ENCODE measurements around the gene CBFA2T2.

The CBFA2T2 gene

DNA sequence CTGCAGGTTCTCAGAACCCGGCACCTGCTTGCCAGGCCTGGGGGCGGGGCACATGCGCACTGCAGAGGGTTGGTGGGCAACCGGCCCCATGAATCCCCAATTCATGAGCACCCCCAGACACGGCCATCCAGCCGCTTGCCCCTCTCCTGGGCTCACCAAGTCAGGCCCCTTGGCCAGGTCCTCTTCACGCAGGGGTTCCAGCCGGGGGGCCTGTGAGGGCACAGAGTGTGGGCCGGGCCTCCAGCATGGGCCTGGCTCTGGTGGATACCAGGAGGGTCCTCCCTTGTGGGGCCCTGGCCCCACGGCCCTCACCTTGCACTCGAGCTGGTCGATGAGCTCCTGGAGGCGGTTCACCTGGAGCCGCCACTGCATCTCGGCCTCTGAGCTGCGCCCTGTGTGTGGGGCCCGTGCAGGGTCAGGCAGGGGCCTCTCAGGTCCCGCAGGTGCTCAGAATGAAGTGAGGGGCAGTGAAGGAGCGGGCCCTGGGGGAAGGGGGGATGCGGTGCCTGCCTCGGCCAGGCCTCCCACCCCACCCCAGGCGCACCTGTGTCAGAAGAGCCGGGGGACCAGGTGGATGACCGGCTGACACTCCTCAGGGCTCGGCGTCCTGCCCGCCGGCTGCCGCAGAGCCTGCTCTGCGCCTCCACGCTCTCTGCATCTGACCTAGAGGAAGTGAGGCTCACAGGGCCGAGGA is 169.6 kb downstream of the CBFA2T2 start:
- FAIRE-seq (no peak), DNase-seq (ENCODE audit: insufficient read length, low spot score) (no peak)

DNA sequence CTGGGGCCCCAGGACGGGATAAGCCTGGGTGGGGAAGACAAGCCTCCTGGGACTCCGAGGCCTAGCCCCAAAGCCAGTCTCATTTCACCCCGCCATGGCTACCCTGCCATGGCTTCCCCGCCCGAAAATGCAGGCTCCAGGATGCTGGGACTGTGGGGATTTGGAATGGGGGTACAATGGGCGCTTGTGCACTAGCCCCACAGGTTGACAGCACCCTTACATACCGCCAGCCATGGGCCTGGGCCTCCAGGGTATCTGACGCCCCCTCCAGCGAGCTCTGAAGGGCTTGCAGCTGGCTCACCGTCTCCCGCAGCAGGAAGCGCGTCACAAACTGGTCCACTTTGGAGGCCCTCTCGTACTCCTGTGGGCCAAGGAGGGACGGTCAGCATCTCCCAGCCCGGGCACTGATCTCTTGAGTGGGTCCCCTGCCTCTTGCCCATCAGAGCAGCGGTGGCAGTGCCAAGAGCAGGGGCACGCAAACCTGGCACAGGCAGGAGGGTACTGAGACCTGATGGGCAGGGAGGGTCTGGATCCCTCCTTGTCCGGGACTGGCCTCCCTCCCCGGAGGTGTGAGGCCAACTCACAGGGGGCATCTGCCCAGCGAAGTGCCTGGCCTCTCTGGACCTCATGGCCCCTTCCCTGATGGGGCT is 170.3 kb downstream of the CBFA2T2 start:
- no peak for DNase-seq (ENCODE audit: insufficient read length, low spot score)
- FAIRE-seq, result no peak

DNA sequence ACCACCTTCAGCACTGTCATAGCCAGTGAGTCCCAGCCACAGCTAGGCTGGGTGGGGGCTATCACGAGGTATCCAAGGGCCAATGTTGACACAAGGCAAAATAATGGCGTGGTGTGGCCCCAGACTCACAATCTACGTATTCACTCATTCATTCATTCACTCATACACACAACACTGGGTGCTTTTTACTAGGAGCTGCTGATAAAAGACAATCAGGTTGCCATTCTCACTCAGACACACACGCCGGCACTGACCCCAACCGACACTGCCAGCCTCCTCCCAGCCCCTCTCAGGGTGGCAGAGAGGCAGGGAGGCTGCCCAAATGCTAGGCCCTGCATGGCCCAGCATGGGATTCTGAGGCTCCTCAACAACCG is 170.8 kb downstream of the CBFA2T2 start:
- FAIRE-seq, result no peak
- DNase-seq (ENCODE audit: insufficient read length, low spot score), result no peak

DNA sequence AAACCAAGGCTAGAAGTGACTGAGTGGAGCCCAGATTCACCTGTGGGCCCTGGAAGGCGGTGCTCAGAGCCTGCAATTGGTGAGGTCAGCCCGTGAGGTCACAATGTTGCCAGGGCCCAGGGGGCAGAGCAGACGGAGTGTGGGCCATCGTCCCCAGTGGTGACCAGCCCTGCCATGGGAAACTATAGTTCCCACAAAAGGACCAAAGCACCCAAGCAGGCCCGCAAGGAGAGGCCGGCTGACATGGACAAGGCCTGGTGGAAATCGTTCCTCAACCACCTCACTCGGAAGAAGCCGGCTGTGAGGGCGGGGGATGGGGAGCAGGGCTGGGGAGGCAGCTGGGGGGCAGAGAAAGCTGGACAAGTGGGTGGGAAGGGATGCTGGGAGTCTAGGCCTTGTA is 172.3 kb downstream of the CBFA2T2 start, which contains the start of gene C20orf144:
C20orf144 (plus strand) TSS at position 156 of the 400 bp plus-strand sequence; CDS start at position 175, 19 bp downstream.
- DNase-seq (ENCODE audit: insufficient read length, low spot score) (no peak), FAIRE-seq (no peak)

DNA sequence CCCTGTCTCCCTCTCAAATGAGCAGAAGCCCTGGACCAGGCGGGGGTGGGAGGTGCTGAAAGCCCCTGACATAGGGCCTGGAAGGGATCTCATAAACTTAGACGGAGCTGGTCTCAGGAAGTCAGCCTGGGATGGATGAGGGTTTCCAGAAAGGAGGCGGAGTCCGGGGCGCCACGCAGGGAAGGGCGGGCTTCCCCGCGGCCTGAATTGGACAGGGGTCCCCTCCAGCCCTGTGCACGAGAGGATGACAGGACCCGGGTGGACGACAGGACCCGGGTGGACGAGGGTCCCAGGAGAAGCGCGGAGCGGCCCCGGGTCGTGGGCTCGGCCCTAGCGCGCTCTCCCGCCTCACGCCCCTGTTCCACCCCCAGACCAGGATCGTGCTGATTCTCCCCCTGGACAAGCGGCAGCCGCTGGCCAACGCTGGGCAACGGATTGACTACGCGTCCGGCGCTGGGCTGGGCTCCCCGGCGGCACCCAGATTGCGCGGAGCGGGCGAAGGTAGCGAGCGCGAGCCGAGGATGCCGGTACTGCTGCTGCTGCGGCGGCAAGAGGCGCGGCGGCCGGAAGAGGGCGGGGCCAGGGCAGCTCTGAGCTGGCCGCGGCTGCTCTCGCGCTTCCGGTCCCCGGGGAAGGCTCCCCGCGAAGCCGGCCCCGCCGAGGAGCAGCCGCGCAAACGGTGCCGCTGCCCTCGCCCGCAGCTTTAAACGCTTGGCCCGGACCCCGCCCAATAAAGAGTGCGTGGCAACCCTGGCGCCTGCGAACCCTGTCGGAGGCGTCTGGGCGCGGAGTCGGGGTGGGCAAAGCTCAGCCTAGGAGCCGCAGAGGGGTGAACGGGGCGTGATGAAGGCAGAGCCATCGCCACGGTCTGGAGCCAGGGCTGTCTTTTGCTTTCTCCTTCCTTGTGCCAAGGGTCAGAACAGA is 173.5 kb downstream of the CBFA2T2 start:
- peak; percentile 92 for FAIRE-seq

DNA sequence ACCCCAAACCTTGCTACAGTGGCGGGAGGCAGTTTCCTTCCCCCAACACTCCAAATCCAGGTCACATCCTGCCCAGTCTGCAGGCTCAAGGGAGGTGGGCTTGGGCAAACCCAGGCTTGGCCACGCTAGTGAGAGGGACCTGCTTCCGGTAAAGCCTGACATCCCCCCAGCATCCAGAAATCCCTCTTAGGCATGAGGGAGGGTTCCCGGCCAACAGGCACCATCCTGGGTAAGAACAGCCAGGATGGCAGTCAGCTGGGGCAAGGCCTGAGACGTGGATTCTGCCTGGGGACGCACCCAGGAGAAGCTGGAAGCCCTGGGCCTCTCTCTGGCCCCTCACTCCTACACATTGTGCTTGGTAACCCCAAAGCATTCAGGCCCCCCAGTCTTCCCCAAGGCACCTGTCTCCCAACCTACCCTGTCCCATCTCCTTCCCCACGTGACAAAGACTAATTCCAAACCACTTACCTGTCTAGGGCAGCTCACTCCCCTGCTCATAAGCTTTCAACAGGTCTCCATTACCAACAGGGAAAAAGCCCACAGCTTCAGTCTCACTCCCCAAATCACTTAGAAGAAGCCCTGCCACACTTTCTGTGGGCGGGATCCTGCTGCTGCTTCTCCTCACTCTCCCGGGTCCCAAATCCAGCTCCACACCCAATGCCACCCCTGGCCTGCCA is 174.3 kb downstream of the CBFA2T2 start:
- no peak for FAIRE-seq
- DNase-seq (ENCODE audit: insufficient read length, low spot score), result no peak

More for the DNA sequence above, 173.5 kb downstream of the CBFA2T2 start:
- peak; percentile 86 for DNase-seq (ENCODE audit: insufficient read length, low spot score)

DNA sequence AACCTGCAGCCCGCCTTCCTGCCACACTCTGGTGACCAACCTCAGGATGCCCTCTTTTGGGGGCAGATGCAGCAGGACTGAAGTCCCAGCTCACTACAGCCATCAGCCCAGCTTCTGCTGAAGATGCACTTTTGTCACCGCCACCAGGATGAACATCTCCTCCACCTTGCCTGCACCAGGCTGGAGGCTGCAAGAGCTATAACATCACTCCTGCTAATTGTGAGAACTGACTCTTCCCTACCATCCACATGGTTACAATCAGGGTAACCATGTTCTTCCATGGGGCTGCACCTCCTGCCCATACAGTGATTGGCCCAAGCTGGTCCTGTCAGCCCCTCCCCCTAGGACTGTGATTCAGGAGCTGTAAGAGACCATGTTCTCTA is 174.9 kb downstream of the CBFA2T2 start:
- no peak for DNase-seq (ENCODE audit: insufficient read length, low spot score)

DNA sequence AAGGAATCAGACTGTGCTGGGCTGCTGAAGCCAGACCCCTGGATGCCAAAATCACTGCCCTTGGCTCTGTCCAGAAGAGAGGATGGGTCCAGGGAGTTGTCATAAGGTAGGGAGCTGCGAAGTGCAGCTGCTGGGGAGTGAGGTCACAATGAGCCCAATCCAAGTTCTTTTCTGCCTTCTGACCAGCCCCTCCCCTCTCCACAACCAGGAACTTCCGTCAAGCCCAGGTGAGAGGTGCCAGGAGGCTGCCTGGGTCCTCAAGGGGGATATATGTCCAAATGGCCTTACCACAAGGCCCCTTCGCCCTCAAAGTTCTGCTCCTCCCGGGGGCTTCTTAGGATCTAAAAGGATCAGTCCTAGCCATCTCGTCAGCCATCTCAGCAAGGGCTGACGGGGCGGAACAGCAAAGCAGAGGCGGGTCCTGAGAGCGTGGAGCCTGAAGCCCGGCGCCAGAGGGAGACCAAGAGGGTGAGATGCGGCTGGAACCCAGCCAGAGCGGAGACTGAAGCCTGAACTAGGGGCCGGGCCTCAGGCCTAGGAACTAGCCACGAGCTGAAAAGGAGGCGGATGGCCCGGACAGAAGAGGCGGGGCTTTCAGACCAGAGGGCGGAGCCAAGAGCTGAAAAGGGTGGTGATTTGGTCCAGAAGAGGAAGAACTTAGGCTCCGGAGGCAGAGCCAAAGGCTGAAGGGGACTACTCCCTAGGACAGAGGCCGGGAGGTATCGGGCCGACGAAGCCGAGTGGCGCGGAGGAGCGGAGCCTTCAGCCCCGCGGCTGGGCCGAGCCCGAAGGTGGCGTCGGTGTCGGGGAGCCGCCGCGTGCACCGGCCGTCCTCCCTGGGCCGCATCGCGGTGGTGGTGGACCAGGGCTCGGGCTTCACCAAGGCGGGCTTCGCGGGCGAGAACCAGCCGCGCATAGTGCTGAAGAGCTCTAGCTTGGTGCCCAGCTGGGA is 176.7 kb downstream of the CBFA2T2 start, which contains the start of gene ACTL10:
ACTL10 (plus strand) TSS at position 651 of the 952 bp plus-strand sequence. CDS start 555 bp downstream, outside the sequence.
- FAIRE-seq, result no peak
- DNase-seq (ENCODE audit: insufficient read length, low spot score), result no peak

More for the DNA sequence above, 174.9 kb downstream of the CBFA2T2 start:
- FAIRE-seq, result peak; percentile 65

DNA sequence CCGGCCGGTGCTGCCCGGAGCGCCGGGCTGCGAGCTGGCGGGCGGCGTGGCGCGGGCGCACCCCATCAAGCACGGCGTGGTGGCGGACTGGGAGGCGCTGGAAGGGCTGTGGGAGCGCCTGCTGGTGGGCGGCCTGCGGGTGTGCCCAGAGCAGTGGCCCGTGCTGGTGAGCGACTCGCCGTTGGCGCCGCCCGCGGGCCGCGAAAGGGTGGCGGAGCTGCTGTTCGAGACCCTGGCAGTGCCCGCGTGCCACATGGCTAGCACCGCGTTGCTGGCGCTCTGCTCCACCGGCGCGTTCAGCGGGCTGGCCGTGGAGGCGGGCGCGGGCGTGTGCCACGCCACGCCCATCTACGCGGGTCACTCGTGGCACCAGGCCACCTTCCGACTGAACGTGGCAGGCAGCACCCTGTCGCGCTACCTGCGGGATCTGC is 177.4 kb downstream of the CBFA2T2 start:
- DNase-seq (ENCODE audit: insufficient read length, low spot score) (no peak), FAIRE-seq (no peak)

DNA sequence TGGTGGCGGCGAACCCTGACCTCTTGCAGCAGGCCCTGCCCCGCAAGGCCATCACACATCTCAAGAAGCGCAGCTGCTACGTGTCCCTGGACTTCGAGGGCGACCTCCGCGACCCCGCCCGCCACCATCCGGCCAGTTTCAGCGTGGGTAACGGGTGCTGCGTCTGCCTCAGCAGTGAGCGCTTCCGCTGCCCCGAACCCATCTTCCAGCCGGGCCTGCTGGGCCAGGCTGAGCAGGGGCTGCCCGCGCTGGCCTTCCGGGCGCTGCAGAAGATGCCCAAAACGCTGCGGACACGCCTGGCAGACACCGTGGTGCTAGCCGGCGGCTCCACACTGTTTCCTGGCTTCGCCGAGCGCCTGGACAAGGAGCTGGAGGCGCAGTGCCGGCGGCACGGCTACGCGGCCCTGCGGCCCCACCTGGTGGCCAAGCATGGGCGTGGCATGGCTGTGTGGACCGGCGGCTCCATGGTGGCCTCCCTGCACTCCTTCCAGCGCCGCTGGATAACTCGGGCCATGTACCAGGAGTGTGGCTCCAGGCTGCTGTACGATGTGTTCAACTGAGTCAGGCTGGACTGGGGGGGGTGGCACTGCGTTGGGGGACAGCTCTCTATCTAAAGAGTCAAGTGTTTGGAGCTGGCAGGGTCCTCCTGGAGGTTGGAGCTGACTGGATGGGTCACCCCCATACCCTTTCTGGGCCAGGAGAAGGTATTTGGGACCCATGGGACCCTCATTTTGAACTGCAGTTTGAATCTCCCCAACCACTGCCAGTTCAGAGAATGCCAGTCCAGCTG is 178.0 kb downstream of the CBFA2T2 start:
- FAIRE-seq, result no peak

DNA sequence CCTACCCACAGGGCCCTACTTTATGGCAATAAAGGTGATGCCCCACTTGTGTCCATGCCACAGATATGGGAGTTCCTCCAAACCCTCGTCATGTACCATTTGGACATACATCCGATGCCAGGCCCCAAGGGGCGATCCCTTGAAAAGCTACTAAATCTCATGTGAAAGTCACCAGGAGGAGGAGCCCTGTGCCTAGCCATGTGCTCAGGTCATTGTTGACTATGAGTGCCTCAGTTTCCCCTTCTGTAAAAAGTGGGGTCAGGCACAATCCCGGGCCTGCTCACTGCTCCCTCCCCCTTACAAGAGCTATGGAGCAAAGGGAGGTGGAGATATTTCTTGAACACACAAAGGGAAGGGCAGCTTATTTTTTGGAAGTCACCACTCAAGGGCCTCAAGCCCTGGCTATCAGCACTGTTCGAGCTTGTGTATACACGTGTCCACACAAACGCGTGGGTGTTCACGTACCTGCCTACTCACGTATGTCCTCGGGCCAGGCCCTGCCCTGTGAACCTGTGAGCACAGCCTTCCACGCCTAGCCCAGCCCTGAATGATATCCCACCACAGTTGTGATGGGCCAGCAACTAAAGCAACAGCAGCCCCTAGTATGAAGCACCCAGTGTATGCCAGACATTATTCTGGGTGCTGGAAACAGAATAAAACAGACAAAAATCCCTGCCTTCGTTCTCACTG is 178.7 kb downstream of the CBFA2T2 start:
- FAIRE-seq, result no peak
- no peak for DNase-seq (ENCODE audit: insufficient read length, low spot score)

More for the DNA sequence above, 178.0 kb downstream of the CBFA2T2 start:
- DNase-seq (ENCODE audit: insufficient read length, low spot score), result no peak

DNA sequence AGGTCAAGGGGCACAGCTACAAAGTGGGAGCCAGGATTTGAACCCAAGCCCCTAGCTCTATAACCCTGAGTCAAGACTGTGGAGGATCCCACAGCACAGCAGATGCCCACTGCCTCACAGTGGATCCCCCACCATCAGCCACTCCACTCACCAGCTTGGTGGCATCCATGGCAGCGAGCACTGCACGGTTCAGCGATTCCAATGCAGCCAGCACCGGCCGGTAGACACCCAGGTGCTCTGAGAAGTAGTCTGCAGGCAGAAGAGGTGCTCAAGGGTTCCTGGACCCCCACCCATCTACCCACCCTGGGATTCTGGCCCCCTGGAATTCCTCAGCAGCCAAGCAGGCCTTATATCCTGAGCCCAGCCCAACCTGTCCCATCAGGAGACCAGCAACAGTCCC is 179.3 kb downstream of the CBFA2T2 start:
- DNase-seq (ENCODE audit: insufficient read length, low spot score), result no peak
- no peak for FAIRE-seq

DNA sequence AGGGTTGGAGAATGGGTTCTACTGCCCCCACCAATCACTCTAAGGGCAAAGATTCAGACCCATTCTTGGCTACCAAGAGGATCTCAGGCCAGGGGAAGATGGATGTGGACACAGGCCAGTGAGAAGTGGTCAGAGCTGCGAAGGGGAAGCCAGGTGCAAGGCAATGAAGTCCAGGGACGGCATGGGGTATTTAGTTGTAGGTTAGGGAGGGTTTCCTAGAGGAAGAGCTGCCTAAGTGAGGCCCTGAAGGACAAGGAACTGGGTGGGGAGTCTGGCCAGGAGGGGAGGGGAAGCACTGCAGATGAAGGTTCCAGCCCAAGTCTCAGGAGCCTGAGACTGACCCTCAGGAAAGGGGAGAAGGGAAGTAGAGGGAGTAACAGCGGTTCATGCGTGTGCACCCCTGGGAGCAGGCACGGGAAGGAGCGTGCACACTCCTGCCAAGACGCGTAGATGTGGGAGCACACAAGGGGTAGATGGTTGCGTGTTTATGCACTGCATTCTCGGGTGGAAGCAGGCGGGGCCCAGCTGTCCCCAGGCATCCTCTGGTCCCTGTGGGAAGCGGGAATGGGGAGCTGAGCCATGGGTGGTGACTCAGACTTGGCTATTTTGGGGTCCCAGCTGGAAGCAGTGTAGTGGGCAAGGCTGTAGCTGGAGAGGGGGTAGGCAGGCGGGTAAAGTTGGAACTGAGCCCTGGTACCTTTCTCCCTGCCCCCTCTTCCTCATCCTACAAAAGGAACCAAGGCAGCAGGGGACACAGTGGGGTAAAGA is 180.2 kb downstream of the CBFA2T2 start:
- FAIRE-seq (no peak), DNase-seq (ENCODE audit: insufficient read length, low spot score) (no peak)

DNA sequence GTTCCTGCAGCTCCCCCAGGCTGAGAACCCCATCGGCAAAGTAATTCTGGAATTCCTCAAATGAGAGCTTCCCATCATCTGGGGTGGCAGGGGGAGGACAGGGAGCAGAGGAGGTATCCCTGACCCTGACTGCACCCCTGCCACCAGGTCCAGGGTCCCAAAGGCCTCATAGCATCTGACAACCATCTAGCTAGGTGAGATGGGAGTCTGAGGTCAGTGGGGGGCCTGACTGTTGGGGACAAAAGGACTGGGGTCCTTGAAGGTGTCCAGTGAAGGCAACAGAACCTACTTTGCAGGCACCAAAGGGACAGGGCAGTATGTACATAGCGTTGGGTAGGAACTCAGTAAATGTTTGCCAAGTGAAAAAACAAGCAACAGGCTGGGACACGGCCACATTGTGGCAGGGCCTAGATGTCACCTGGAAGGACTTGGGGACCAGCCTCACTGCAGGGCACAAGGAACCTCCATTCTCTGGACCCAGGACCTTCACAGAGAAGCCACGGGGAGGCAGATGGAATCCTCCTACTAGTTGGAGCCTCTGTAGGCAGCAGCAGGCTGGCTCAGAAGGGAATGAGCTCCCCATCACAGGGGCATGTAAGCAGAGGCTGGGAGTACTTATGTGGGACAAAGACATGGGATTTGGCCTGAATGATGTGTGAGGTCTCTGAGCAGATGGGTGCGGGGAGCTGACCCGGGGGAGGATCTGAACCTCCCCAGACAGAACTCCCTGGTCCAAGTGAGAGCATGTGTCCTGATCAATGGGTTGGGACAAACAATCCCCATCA is 181.0 kb downstream of the CBFA2T2 start:
- no peak for DNase-seq (ENCODE audit: insufficient read length, low spot score)
- no peak for FAIRE-seq

DNA sequence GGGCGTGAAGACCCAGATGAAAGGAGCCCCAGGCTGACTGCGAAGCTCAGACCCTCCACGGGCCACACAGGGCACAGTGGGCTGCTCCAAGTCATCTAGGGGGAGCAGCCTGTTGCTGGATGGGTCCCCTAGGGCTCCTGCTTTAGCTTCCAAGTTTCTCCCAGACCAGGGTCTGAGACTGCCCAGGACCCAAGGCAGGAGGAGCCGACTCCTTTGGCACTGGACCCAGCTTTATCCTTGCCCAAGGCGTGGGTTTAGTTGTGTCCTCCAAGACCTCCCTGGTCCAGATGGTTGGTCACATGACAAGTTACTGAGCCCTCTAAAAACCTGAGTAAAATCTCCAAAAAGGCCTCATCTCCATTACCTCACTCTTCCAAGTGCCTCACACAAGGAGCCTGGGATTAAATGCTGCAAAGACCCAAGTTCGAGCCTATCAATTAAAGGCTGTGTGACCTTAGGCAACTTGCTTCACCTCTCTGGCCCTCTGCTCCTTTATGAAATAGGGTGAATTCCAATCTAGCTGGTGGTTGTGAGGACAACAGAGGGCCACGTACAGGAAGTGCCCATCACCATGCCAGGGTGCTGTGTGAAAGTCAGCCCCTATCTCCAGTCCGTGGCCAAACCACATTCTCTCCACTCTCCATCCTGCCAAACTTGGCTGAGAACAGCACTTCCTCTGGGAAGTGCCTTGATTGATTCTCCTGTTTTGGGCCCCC is 181.8 kb downstream of the CBFA2T2 start:
- FAIRE-seq, result no peak
- DNase-seq (ENCODE audit: insufficient read length, low spot score), result no peak
